H9 (cell line): Measurements from ENCODE around the gene TAGLN2. TPM values are rescaled to one million over a fixed set of nuclear protein-coding genes. Genes with fewer than 3 reads are reported as not detected.

ENCODE experiments used
- DNase-seq: peaks from one replicate; pipeline ENCODE4 v3.0.0-alpha.2; 2017
- H2AFZ ChIP-seq: one replicate; pipeline ENCODE4 v1.6.1; 2013; ENCODE audit warnings: mild to moderate bottlenecking, low read length, control low read depth, moderate library complexity
- H2AK5ac ChIP-seq: 2 replicates; pipeline ENCODE4 v1.6.1; 2013; ENCODE audit warnings: low read length, control low read depth, mixed read lengths; ENCODE audit not compliant: insufficient read length
- H2BK120ac ChIP-seq: one replicate; pipeline ENCODE4 v1.6.1; 2013; ENCODE audit warnings: low read depth, mild to moderate bottlenecking, low read length, control low read depth, inconsistent platforms; ENCODE audit not compliant: poor library complexity, severe bottlenecking
- H2BK12ac ChIP-seq: 2 replicates; pipeline ENCODE4 v1.6.1; 2013; ENCODE audit warnings: low read length, control low read depth, mixed read lengths, low read depth; ENCODE audit not compliant: insufficient read length
- H2BK15ac ChIP-seq: 2 replicates; pipeline ENCODE4 v1.6.1; 2013; ENCODE audit warnings: low read depth, low read length, control low read depth
- H2BK20ac ChIP-seq: one replicate; pipeline ENCODE4 v1.6.1; 2013; ENCODE audit warnings: low read depth, mild to moderate bottlenecking, low read length, control low read depth, inconsistent platforms; ENCODE audit not compliant: poor library complexity, severe bottlenecking
- H2BK5ac ChIP-seq: 2 replicates; pipeline ENCODE4 v1.6.1; 2013; ENCODE audit warnings: low read length, control low read depth, mixed read lengths; ENCODE audit not compliant: insufficient read length
- H3K14ac ChIP-seq: 2 replicates; pipeline ENCODE4 v1.6.1; 2013; ENCODE audit warnings: low read length, control low read depth; ENCODE audit not compliant: insufficient read depth
- H3K18ac ChIP-seq: 2 replicates; pipeline ENCODE4 v1.6.1; 2013; ENCODE audit warnings: low read depth, mild to moderate bottlenecking, mixed read lengths, low read length, control low read depth; ENCODE audit not compliant: insufficient read length
- H3K23ac ChIP-seq: 2 replicates; pipeline ENCODE4 v1.6.1; 2013; ENCODE audit warnings: low read length, control low read depth, mixed read lengths, low read depth; ENCODE audit not compliant: insufficient read length
- H3K23me2 ChIP-seq: 2 replicates; pipeline ENCODE4 v1.6.1; 2013; ENCODE audit warnings: low read depth, mild to moderate bottlenecking, mixed read lengths, low read length, control low read depth; ENCODE audit not compliant: insufficient read length, poor library complexity, severe bottlenecking
- H3K27ac ChIP-seq: 2 replicates; pipeline ENCODE4 v1.5.1; 2013; ENCODE audit warnings: low read length, control low read depth, mixed read lengths, low read depth; ENCODE audit not compliant: insufficient read length
- H3K27me3 ChIP-seq: 2 replicates; pipeline ENCODE4 v1.6.1; 2013; ENCODE audit warnings: low read length, control low read depth, inconsistent platforms; ENCODE audit not compliant: insufficient read depth
- H3K4ac ChIP-seq: 2 replicates; pipeline ENCODE4 v1.6.1; 2013; ENCODE audit warnings: low read depth, mild to moderate bottlenecking, control low read depth, inconsistent platforms, low read length, moderate library complexity
- H3K4me1 ChIP-seq: 2 replicates; pipeline ENCODE4 v1.6.1; 2013; ENCODE audit warnings: low read length, control low read depth, inconsistent platforms; ENCODE audit not compliant: insufficient read depth
- H3K4me2 ChIP-seq: 2 replicates; pipeline ENCODE4 v1.6.1; 2013; ENCODE audit warnings: low read length, control low read depth, mixed read lengths; ENCODE audit not compliant: insufficient read length, insufficient read depth
- H3K56ac ChIP-seq: 2 replicates; pipeline ENCODE4 v1.6.1; 2013; ENCODE audit warnings: low read depth, mild to moderate bottlenecking, mixed read lengths, low read length, control low read depth; ENCODE audit not compliant: insufficient read length
- H3K79me1 ChIP-seq: 2 replicates; pipeline ENCODE4 v1.6.1; 2013; ENCODE audit warnings: low read depth, mild to moderate bottlenecking, moderate library complexity, low read length, control low read depth, inconsistent platforms; ENCODE audit not compliant: insufficient read depth, poor library complexity, severe bottlenecking
- H3K79me2 ChIP-seq: 2 replicates; pipeline ENCODE4 v1.6.1; 2013; ENCODE audit warnings: low read length, control low read depth, inconsistent platforms; ENCODE audit not compliant: insufficient read depth
- H3K9ac ChIP-seq: 2 replicates; pipeline ENCODE4 v1.6.1; 2013; ENCODE audit warnings: low read length, control low read depth, mixed read lengths; ENCODE audit not compliant: insufficient read length; ENCODE audit errors: extremely low read depth
- H3K9me3 ChIP-seq: one replicate; pipeline ENCODE4 v1.6.1; 2013; ENCODE audit warnings: low read depth, low read length, inconsistent platforms; ENCODE audit not compliant: control insufficient read depth
- H3T11ph ChIP-seq: one replicate; pipeline ENCODE4 v1.6.1; 2013; ENCODE audit warnings: mild to moderate bottlenecking, low read length, control low read depth, inconsistent platforms
- H4K20me1 ChIP-seq: one replicate; pipeline ENCODE4 v1.6.1; 2013; ENCODE audit not compliant: control insufficient read depth, insufficient read length, insufficient read depth
- H4K5ac ChIP-seq: 2 replicates; pipeline ENCODE4 v1.6.1; 2013; ENCODE audit warnings: low read depth, mild to moderate bottlenecking, mixed read lengths, low read length, control low read depth; ENCODE audit not compliant: insufficient read length
- H4K8ac ChIP-seq: replicated peaks from 2 replicates; pipeline ENCODE4 v1.6.1; 2013; ENCODE audit warnings: low read length, control low read depth, mixed read lengths, low read depth; ENCODE audit not compliant: insufficient read length
- H4K91ac ChIP-seq: 2 replicates; pipeline ENCODE4 v1.6.1; 2013; ENCODE audit warnings: low read depth, mild to moderate bottlenecking, moderate library complexity, mixed read lengths, low read length, control low read depth; ENCODE audit not compliant: insufficient read length
- H3K27ac Mint-ChIP-seq, 3 experiments: 2 replicates in 2 of 3; 3 replicates in 1 of 3; pipeline ENCODE4 v1.8.0; 2020 to 2021; ENCODE audit warnings: mixed read lengths in 3 of 3, mild to moderate bottlenecking in 1 of 3, moderate library complexity in 1 of 3
- H3K27me3 Mint-ChIP-seq: 2 replicates; pipeline ENCODE4 v1.8.0; 2021; ENCODE audit warnings: low read depth, mild to moderate bottlenecking, moderate library complexity, mixed read lengths
- H3K36me3 Mint-ChIP-seq, 3 experiments: 2 replicates in 2 of 3; 3 replicates in 1 of 3; pipeline ENCODE4 v1.8.0; 2020 to 2021; ENCODE audit warnings: low read depth in 3 of 3, mixed read lengths in 3 of 3; ENCODE audit not compliant: insufficient read depth in 1 of 3
- H3K4me1 Mint-ChIP-seq, 2 experiments: 2 replicates each; pipeline ENCODE4 v1.8.0; 2020; ENCODE audit warnings: mixed read lengths in 2 of 2
- H3K4me3 Mint-ChIP-seq, 2 experiments: 2 replicates in 1 of 2; 3 replicates in 1 of 2; pipeline ENCODE4 v1.8.0; 2020 to 2021; ENCODE audit warnings: mild to moderate bottlenecking in 2 of 2, mixed read lengths in 2 of 2, moderate library complexity in 1 of 2
- H3K9me3 Mint-ChIP-seq, 2 experiments: 2 replicates in 1 of 2; 3 replicates in 1 of 2; pipeline ENCODE4 v1.8.0; 2020; ENCODE audit warnings: mild to moderate bottlenecking in 2 of 2, mixed read lengths in 2 of 2, moderate library complexity in 1 of 2
- CTCF ChIP-seq: fragments of 200-600 bp; sonication (generic); conservative IDR thresholded peaks from 3 replicates; pipeline ENCODE4 v1.8.0; 2021; ENCODE audit warnings: antibody characterized with exemption, mild to moderate bottlenecking
- WGBS: extraction: QIAGEN DNeasy Blood & Tissue Kit; methylation state at CpG from one replicate; pipeline ENCODE4 v1.1.7; 2013; ENCODE audit warnings: missing lambda C conversion rate, low lambda C conversion rate, mixed read lengths; ENCODE audit not compliant: insufficient read length; ENCODE audit errors: extremely low coverage; 5-methylcytosine and 5-hydroxymethylcytosine counted together
- total RNA-seq: library from RNA; stranded (reverse); gene quantifications from 2 replicates; pipeline ENCODE4 v1.2.1, GENCODE V29; 2021

The TAGLN2 gene
- total RNA-seq, 1 experiment from 2014 or later: 76.7 TPM

- Histone ChIP-seq H2AFZ (peak overlapping the region; percentile 82), H3K23ac (no peak overlapping the region), H2BK12ac (no peak overlapping the region), H3K79me2 (no peaks in the 10 kb centered on the region), H3K14ac (no peak overlapping the region), H2BK20ac (no peak overlapping the region), H2AK5ac (no peak overlapping the region), H3K4me1 (no peaks in the 10 kb centered on the region; the same call in 1 of the 2 replicates), H3K9ac (no peak overlapping the region), H2BK5ac (no peak overlapping the region), H3K4ac (no peak overlapping the region), H3K56ac (no peak overlapping the region), H3K27ac (no peak overlapping the region), H2BK120ac (no peak overlapping the region), H3K18ac (peak overlapping the region; percentile 35), H3K23me2 (peaks cover 17% of the 10 kb centered on the region), H4K91ac (no peak overlapping the region), H2BK15ac (no peak overlapping the region), H4K8ac (no peak overlapping the region), H3K9me3 (no peaks in the 10 kb centered on the region), H3K4me2 (peak overlapping the region; percentile 60), H3T11ph (no peak overlapping the region), H3K27me3 (no peaks in the 10 kb centered on the region), H4K20me1 (no peaks in the 10 kb centered on the region), H4K5ac (no peak overlapping the region), H3K79me1 (no peaks in the 10 kb centered on the region)
- WGBS: no CpG with 5 or more reads among the region's 7 CpGs
- peaks cover 12% of the 10 kb centered on the region for H3K27me3 Mint-ChIP-seq
- H3K9me3 Mint-ChIP-seq: no peaks in the 10 kb centered on the region; a peak in 1 of 5 replicates
- H3K27ac Mint-ChIP-seq: no peak overlapping the region; a peak in 1 of 7 replicates
- H3K4me1 Mint-ChIP-seq: peaks cover 29 to 36% of the 10 kb centered on the region in 2 experiments
- H3K36me3 Mint-ChIP-seq: peaks cover 13 to 22% (median 19%) of the 10 kb centered on the region in 3 experiments
- DNase-seq: peak; percentile 67
- TF ChIP-seq CTCF: no peak
- H3K4me3 Mint-ChIP-seq: peak overlapping the region; percentile 87 to 91
Measured at GRCh38 chr1:159925719-159926078, 392 bp upstream of the TAGLN2 start.
